ENCODE measurements around the gene MRPS31.

GRCh38 chr13:40786568-40786996 is 15.6 kb upstream of the MRPS31 start:
- no peak for TF ChIP-seq POLR2AphosphoS5 (IDR thresholded peaks at IDR 0.05; ENCODE audit: borderline replicate concordance, low read depth, low read length)
- TF ChIP-seq FOXP2 (optimal IDR thresholded peaks at IDR 0.05; ENCODE audit: control extremely low read depth, extremely low read length, insufficient read depth) = no peak

Data from SK-N-MC (cell line).